Cerebellar nuclear complex (tissue), 1 donor: Measurements from ENCODE around the gene MRPL36.
"Not testable (repeated sequence)": the region's sequence is repeated elsewhere in the genome, so short reads cannot be mapped to it uniquely, and the experiment has no call there.

Experiments
- DNase-seq, 2 experiments: peaks; one replicate each; lab custom pipeline; 2025; lab: John Stamatoyannopoulos, UW

The MRPL36 gene

GRCh38 chr5:1796371-1797102 is 3.1 kb downstream of the MRPL36 start:
- DNase-seq = no peak

- no peak for DNase-seq
Observed at GRCh38 chr5:1795931-1796330, 3.7 kb downstream of the MRPL36 start.

GRCh38 chr5:1795506-1795905 is 4.1 kb downstream of the MRPL36 start:
- no peak for DNase-seq

DNA sequence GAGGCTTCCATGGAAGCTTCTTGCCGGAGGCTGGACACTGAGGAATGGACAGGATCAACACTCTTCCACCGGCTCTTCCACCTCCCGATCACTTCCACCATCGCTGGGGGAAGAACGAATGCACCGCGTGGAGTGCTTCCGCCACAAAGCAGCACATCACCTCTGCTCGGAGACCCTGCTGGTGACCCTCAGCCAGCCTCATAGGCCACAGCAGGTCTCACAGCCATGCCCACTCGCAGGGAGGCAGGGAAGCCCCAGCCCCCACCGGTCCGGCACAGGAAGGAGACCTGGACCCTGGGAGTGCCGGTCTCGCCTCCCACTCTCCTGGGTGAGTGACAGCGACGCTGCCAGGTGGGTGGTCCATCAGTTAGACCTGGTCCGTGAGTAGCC is 4.7 kb downstream of the MRPL36 start:
- DNase-seq = no peak

DNA sequence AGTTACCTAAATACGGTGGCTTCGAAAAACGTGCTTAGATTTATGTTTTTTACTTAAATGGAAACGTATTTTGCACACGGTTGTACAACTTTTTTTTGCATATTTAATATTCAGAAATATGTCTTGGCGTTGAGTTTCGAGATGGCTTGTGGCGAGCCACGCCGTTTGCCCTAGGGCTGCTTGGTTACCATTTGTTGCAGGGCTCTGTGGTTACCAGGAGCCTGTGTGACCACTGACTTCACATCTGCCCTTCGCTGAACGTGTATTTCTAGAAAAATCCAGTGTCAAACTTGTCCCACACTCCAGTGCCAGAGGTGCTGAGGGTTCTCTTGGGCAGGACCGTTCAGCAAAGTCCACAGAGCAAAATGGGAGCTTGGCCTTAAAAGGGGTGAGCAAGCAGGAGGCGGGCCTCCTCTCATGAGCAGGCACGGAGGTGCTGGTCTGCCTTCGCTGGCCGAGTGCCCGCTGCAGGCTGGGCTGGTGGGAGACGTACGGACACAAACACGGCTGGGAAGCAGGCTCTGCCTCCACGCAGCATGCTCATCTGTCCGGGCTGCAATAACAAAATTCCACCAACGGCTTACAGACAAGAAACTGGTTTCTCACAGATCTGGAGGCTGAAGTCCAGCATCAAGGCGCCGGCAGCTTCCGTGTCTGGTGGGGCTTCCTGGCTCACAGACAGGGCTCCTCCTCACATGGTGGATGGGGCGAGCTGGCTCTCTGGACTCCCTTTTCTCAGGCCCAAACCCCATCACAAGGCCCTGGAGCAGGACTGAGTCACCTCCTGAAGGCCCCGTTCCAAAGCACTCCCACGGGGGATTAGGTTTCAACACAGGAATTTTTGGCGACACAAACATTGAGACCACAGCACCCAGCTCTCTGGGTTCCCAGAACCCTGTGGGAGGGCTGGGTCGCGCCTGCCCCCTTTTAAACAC is 5.4 kb downstream of the MRPL36 start:
- DNase-seq = no peak

- no peak for DNase-seq
Observed at GRCh38 chr5:1793301-1793740, 6.3 kb downstream of the MRPL36 start.

GRCh38 chr5:1792842-1793266 is 6.8 kb downstream of the MRPL36 start:
- no peak for DNase-seq

DNA sequence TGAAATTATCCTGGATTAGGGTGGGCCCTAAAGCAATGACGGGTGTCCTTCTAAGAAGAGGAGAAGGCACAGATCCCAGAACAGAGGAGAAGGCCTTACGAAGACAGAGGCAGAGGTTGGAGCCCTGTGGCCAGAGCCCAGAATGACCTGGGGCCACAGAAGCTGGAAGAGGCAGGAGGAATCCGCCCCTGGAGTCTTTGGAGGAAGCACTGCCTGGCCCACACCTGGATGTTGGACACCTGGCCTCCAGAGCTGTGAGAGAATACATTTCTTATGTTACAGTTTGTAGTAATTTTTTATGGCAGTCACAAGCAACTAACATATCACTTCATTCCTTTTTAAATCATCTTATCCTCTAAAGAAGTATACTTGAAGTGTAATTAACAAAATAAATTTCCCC is 8.5 kb downstream of the MRPL36 start:
- DNase-seq = no peak

DNA sequence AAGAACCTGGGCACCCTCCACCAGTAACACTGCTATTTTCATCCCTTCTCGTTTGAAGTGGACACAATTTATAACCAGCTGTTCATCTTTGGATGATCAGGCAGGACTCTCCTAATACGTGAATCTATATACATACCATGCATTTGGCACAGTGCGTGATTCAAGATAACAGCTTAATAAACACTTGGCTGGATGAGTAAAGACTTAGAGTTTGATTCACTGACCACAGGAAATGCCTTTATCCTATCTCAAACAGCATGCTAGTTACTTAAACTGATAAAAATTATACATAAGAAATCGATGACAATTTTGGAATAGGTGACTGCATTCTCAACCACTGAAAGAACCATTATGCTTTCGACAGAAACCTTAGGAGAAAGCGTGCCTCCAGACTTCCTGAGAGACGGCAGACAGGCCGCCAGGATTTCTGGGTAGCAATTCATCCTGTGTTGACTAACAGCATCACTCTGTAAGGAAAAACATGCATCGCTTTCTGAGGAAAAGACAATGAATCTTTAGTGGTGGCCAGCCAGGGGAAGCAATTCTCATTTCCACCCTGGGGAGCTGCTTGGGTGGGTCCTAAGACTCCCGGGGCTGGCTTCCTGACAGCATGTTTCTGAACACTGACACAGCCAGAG is 9.7 kb downstream of the MRPL36 start:
- DNase-seq = no peak

- DNase-seq = not testable (repeated sequence)
Observed at GRCh38 chr5:1789438-1789833, 10.2 kb downstream of the MRPL36 start.

DNA sequence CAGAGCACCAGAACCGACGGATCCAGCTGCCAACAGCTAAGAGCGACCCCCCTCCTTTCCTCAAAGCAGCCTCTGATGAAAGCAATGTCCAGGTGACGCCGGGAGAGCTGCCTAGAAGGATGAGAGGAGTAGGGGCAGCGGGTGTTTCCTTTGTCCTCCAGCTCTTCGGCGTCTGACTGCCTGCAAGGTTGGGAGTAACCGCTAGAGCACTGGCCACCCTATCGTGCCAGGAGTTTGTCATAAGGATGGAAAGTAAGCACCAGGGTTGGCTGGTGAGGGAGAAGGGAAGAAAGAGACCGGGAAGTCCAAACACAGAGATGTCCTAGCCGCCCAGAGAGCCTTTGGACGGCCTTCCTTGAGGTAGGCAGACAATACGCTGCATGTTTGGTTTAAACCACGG is 10.8 kb downstream of the MRPL36 start:
- DNase-seq = no peak

DNA sequence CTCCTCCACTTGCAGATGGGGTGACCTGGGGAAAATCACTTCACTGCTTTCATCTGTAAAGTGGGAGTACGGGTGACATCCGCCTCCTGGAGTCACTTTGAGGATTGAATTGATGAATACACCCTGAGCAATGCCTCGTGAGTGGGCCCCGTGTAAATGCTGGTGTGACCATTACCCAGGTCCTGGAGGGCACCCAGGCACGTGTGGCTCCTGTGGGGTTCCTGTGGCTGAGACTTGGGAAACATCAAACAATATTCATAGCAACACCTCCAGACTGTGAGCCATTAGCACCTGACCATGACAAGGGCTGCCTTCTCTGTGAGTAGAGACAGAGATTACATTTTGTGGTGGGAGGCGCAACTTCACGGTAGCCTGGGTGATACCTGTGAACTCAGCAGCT is 11.4 kb downstream of the MRPL36 start:
- DNase-seq = no peak

- DNase-seq = no peak
Observed at GRCh38 chr5:1787472-1788047, 12.1 kb downstream of the MRPL36 start.

DNA sequence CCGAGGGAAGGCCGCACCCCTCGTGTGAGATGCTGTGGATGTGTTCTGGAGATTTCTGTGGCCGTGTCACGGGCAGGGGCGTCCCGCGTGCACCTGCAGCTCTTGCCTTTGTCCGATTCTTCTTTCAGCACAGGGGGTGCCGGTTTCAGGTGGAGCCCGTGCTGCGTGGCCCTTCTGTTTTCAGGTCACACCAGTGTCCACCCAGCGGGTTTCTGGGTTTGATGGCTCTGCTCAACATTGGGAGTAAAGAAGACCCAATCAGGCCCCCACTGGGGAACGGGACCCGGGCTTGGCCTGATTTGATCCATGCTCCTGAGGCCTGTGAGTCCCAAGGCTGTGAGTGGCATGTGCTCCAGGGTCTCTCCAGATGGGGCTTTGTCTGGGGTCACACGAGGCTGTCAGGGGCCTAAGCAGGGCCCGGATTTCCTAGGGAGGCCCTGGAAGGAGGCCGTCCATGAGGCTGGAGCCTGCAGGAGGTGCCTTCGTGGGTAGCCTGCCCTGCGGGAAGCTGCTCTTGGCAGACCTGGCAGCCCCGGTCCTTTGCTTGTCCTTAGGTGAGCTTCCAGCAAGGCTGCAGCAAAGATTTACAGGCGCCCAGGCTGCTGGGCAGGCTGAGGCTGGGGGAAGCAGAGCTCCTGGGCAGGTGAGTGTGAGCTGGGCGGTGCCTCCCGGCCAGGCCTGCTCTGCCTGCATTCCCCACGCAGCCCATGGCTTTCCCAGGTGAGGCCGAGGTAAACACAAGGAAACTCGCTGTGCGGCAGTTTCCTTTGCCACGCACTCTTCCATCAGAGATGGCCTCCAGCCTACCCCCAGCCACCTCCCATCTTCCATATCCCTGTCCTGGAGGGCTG is 12.8 kb downstream of the MRPL36 start:
- DNase-seq = no peak

DNA sequence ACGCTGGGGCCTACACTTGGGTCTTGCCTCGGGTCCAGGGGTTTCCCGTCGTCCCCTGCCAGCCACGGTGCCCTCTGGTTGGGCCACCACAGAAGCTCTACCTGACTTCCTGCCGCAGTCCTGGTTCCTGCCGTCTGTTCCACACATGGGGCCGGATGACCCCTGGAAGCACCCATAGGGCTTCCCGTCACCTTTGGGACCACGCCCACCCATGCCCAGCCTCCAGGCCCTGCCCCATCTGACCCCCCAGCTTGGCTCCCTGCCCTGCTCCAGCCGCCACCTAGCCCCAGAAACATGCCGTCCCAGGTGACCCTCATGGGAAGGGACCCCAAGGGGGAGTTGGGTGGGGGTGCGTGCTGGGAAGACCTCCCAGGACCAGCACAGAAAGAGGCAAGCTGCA is 13.7 kb downstream of the MRPL36 start:
- DNase-seq = no peak

DNA sequence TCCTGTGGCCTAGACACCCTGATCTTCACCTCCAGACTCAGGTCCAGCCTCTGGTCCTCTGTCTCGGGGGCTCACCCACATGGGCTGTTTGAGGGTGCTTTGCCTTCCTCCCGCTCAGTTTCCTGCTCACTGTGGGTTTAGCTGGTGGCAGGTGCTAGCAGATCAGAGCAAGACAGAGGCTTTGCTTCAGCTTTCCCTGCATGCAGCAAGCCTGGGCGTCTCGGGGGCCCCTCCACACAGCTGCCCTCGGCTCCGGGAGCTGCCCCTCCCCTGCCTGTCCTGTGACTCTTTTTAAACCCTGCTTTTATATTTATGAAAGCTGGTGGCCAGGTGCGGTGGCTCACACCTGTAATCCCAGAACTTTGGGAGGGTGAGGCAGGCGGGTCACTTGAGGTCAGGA is 14.6 kb downstream of the MRPL36 start:
- DNase-seq = no peak

GRCh38 chr5:1784197-1785050 is 15.2 kb downstream of the MRPL36 start:
- no peak for DNase-seq

DNA sequence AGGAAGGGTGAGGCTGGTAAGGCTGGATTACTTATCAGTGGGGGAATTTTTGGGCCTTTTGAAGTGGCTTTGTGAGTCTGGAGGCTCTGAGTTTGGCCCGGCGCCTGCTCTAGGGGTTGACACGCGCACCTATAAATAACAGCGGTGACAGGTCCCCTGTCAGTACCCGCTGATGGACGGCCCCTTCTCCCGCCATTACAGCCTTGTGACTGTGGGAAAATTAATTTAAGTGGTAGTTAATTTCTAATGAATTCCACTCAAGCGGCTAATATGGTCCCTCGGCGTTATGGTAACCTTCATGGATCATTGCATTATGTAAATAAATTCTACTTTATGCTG is 16.5 kb downstream of the MRPL36 start:
- no peak for DNase-seq

DNA sequence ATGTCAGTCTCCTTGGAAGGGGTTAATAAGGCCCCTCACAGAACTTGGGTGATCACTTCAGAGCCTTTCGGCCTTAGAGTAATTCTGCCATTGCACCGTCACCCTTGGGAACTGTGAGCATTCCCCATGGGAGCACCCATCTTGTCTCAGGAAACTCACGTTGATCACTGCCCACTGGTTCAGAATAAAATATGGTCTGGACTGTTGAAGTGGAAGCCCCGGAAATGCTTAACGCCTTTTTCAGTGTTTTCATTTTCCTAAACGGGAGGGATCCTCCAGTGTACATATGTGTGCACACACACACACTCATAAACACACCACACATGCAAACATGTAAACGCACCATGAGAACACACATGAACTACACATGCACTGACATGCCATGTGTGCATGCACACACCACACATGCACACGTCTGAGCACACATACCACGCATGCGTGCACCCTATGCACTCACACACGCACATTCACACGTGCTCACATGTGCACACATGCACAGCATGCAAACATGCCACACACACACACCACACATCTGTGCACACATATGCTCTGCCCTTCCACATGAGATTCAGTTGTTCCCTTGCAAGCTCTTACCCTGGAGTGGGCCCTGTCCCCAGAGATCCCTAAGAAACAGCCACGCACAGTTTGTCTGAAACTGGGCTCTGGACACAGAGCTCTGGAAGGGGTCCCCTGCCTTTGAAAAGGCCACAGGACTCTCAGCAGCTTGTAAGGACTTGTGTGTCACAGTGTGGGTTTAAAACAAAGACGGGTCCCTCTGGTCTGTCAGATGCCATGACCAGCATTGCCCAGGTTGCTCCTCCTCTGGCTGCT is 17.0 kb downstream of the MRPL36 start:
- DNase-seq = no peak
